Measurements from ENCODE around the gene PER2.

Gene PER2

DNA sequence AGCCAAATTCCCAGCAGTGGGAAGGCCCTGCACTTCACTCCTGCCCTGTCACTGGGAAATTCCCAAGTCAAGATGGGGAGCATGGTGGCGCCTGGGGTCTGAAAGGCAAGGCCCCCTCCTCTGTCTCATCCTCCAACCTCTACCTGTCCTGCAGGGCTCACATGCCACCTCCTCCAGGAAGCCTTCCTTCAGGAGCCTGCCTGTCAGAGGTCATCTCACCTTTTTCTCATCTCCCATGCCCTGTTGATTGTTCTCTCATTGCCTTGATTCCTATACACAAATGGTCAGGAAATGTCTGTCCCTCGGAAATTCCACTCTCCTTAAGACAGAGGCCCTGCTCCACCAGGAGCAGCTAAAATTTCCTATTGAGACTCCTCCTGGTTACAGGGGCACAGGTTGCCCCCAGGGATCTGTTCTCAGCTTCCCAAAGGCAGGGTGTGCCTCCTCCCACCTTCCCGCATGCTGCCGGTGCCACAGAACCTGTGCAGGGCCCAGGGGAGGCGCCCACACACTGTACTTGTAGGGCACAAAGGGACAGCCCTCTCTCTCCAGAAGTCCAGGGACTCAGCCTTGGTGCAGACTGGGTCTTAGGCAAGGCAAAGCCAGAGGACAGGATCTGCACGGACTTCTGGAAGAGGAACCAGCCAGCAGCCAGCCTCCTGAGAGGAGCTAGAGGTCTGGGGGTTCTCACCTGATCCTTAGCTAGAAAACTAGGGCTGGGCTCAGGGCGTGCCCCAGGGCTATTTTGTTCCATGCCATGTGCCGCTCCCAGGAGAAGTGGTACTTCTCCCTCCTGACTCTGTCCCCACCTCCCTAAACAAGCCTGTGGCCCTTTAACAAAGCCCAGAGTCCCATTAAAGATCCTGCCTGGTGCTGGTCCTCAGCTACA is 61.5 kb downstream of the PER2 start:
- no peak for DNase-seq

DNA sequence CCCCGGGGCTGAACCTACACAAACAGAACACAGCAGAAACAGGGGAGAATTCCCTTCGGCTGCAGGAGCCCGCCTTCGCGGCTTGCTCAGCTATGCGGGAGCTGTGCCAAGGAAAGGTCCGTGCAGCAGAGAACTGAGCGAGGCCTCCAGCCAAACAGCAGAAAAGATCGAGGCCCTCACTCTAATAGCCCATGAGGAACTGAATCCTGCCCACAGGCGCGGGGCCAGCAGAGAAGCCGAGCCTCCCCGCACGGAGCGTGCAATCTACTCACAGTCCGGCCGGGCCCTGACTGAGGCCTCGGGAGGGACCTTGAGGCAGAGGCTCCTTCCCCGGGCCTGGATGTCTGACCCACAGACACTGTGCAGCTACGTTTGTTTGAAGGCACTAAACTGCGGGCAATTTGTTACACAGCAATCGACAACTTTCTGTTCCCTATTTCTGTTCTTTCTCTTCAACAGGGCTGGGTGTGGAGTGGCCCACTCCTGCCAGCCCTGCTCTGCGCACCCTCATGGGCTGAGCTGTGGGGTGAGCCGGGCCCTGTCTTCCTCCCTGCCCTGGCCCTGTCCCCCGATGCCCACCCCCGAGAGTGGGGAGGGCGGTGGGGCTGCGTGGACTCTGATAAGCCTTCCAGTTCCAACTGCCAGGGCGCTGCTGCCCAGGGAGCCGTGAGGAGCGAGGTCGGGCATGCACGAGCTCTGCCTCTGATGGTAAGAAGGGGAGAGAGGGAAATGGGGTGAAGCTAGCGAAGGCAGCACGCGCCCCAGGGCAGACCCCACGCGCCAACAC is 62.3 kb downstream of the PER2 start:
- DNase-seq, result no peak

DNA sequence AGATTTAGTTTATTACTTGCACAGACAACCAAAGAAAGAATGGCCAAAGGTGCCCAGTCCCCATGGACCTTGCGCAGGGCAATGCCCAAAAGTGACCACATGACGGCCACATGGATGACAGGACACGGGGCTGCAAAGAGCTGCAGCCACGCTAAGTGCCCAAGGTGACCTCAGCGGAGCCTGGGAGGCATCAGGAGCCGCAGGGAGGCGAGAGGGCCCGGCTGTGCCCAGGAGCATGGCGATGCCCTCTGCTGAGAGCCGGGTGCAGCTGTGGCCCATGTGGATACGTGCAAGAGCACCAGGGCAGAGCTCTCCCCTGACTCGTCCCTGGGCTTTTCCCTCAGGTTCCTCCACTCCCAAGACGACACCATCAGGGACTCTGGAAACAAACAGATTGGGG is 63.3 kb downstream of the PER2 start:
- DNase-seq, result no peak

DNA sequence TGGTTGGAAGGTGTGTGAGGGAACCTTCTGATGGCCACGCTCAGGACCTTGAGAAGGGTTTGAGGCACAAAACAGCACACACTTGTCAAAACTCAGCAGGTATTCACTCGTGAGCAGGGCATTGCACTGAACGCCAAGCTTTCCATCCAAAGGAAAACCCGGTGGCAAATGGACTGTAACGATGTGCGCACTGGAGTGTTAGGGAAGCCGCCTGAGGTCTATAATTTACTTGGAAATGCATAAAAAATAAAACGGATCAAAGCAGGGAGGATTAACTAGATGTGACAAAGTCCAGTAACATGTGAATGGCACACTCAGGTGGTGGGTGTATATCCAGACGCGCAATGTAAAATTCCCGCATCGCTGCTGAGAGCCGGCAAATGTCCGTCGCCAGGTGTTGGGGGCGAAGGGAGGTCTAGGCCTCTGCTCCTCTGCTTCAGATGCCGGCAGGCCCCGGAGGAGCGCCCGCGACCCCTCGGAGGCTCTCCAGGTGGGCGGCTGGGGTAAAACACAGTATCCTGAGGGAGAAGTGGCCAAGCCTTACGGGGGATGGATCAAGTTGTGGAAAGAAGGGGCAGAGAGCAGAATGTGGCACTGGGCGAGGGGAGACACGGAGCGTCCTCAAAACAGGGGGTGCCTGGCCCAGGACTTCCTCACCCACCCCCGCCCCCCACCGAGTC is 63.9 kb downstream of the PER2 start:
- no peak for DNase-seq

DNA sequence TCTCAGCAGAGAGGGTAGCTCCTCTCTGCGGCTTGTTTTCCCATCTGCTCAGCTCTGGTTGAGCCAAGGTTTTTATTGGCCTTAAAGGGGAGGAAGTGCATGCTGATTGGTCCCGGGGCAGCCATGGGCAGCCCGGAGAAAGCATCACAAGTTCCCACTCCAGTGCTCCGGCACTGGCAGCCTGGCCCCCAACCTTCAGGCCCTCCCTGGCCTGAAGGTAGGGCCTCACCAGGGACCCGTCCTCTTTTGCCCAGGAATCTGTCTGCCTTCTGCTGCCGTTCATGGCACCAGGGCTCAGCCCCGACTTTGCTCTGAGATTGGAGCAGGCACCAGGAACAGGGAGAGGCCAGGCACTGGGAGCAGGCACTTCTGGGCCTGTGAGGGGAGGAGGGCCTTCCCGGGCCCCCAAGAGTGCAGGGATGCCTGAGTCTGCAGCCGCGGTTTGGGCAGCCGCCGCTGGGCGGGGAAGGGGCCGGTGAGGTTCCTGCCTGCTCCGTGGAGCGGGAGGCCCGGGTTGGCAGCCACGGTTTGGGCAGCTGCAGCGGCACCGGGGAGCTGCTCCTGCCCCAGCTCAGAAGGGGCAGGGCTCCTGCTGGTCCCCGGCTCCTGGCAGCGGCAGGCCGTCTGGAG is 67.4 kb downstream of the PER2 start:
- no peak for DNase-seq

DNA sequence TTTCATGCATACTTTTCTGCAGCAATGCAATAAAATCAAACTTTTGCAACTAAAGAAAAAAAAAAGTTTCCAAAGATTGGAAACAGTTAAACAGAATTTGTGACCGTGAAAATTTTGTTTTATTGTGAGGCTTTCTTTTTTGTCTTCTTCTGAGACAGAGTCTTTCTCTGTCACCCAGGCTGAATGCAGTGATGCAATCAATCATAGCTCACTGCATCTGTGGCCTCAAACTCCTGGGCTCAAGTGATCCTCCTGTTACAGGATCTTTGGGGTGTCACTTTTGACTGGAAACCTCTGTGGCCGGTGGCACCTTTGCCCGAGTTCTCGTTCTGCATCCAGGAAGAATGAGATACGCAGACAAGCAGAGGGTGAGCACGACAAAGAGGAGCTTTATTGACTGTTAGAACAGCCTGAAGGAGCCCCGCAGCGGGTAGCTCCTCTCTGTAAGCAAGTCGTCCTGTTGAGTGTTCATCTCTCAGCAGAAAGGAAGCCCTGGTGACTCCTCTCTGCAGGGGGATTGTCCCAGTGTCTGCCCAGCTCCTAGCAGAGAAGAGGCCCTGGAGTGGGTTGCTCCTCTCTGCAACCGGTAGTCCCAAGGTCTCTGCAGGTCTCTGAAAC is 68.0 kb downstream of the PER2 start:
- DNase-seq, result no peak

DNA sequence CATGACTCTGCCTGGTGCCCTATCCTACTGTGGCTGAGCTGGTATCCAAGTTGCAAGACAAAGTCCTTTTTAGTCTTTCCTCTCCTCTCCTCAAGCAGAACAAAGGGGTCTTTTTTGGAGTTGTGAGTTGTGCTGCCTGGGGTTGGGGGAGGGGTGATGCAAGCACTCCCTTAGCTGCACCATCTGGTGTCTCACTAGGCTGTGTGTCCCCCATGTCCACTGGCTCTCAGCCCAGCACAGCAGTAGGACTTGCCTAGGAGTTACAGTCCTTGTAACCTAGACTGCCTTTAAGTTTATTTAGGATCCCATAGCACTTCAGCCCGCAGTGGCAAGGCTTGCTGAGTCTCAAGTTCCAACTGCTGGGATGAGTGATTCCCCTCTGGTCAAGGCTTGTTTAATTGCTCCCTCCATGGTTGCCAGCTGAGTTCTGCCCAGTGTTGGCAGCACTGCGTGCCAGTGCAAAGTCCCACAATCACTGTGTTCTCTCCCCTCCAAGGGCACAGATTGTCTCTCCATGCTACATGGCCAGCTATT is 71.7 kb downstream of the PER2 start:
- no peak for DNase-seq

DNA sequence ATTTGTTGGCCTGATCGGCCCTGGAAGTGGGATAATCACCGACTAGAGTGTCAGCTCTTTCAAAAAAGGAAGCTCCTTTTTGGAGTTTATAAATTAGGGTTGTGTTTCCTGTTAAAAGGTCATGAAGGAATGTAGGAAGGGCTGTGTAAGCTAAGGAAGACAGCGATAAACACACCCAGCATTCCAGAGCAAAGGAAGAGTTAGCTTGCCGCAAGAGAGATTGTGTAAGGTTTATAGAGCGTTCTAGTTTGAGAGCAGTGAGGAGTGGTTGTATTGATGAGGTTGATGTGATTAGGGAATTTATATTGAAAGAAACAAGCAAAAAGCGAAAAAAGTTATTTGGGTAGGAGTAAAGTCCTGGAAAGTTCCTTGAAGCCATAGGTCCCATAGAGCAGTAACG is 81.4 kb downstream of the PER2 start:
- DNase-seq, result no peak

DNA sequence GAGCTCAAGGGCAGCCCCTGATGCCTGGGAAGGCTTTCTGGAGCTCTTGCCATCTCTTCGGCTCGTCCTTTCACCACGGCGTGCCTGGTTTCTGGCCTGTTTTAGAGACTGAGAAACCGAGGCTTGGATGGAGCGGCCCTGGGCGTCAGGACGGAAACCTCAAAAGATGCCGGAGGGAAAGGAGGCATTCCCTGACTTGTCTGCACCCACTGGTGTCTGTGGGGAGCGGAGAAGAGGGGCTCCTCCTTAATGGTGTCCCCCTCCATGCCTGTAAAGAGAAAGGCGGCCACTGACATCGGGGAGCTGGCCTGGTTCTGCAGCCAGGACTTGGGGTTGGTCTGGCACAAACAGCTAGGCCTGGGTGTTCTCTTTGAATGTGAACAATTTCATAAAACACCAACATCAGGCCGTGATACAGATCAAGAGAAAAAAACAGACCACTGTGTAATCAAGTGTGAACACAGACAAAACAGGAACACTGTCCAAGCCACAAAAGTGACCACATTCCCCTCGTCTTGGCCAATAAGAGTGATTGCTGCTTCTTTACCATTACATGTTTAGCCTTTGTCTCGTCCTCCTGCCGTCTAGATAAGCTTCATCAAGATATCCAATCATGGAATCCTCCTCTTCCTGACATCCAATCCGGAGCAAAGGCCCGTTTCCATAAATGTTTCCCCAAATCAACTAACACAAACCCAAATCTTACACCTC is 84.3 kb downstream of the PER2 start:
- DNase-seq, result no peak

DNA sequence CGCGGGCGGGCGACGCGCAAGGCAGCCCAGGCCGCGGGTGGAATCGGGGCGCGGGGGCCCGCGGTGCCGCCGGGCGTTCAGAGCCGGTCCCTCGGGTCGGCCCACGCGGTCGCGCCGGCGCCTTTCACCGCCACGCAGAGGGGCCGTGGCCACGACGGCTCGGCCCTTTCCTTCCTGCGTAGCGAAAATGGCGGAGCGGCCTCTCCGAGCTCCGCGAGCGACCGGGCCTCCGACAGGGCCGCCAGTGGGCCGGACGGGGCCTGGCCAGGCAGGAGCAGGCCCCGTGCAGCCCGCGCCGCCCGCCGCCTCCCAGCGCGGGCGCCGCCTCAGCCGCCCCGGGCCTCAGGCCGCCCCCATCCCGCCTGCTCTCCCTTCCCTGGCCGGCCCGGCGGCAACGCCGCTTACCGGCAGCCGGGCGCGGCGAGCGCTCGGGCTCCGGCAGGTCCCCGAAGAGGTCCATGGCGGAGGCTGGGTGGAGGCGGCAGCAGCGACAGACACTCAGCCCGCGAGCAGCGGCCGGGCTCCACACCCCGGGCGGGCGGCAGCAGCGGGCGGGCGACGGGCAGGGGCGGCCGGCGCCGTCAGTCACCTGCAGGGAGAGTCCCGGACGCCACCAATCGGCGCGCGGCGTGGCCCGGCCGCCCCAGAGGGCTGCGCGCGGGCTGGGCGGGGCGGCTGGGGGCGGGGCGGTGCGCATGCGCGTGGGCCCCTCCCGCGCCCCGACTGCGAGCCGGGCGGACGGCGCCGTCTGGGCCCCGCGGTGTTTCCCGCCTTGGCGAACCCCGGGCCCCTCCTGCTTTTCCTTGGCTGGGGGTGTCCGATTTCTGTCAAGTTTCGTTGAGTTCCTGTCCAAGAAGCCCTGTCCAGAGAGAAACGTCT is 85.1 kb downstream of the PER2 start, which contains the start of gene ILKAP:
ILKAP (minus strand) TSS at position 602 of the 879 bp plus-strand sequence; CDS start at position 460, 142 bp downstream.
- peak; percentile 81 to 85 for DNase-seq

DNA sequence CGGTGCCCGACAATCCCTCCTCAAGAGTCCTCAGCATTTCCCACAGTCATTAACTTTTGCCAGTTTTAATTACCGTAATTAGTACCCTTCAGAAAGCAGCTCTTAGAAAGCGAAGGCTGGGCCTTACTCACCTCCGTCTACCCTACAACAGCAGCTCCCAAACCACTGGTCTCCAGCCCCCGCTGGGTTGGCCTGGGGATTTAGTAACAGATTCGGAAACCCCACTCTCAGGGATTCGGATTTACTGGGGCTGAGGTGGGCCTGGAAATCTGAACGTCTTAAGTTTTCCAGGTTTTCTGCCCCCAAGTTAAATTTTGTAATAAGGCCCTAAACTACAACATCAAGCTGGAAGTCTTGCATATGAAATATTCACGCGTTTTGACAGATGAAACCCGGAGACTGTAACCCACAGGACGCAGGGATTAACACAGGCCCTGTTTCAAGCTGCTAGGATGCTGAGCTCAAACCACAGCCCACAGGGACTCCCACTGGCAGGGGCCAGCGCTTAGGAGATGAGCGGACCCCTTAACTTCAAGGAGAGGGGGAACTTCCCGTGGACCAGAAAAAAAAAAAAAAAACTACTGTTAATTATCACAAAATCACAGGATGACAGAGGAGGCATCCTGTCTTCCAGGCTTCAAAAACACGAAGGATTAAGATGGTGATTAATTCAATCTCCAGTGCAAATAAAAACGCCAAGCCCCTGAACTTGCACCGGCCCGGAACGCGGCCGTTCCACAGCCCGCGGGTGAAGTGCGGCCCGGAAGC is 85.9 kb downstream of the PER2 start:
- no peak for DNase-seq

Data from activated CD4-positive, alpha-beta T cell treated with anti-CD3 and anti-CD28 coated beads, Interleukin-2, amount 50 U/mL, for 4 hours (primary cell).